Activated CD8-positive, alpha-beta T cell treated with anti-CD3 and anti-CD28 coated beads, Interleukin-2, amount 10 ng/mL, durations not matched to agents 7 days and 5 days (primary cell): Measurements from ENCODE around the gene DAAM1. TPM values are rescaled to one million over a fixed set of nuclear protein-coding genes. Genes with fewer than 3 reads are reported as not detected.

ENCODE experiments used
- ATAC-seq: fragments of 150-1000 bp; cut with Tn5 transposase; one replicate; pipeline ENCODE4 v1.10.0; 2021; ENCODE audit warnings: moderate library complexity
- CTCF ChIA-PET: fragments of 350-600 bp; sonication (Branson Sonifier 250); formaldehyde crosslinking; loops from one replicate; lab custom pipeline; 2021; ENCODE audit warnings: antibody characterized with exemption; lab: Charles Lee
- POLR2A ChIA-PET: fragments of 350-600 bp; sonication (Branson Sonifier 250); formaldehyde crosslinking; loops from one replicate; lab custom pipeline; 2021; ENCODE audit warnings: antibody characterized with exemption; lab: Charles Lee
- DNase-seq: peaks from one replicate; pipeline ENCODE4 v3.0.0-alpha.2; 2020
- H3K27ac Mint-ChIP-seq: one replicate; pipeline ENCODE4 v1.8.0; 2021; ENCODE audit warnings: mild to moderate bottlenecking, mixed read lengths
- H3K27me3 Mint-ChIP-seq: one replicate; pipeline ENCODE4 v1.8.0; 2021; ENCODE audit warnings: low read depth, mixed read lengths
- H3K36me3 Mint-ChIP-seq: one replicate; pipeline ENCODE4 v1.8.0; 2021; ENCODE audit warnings: low read depth, mixed read lengths
- H3K4me1 Mint-ChIP-seq: one replicate; pipeline ENCODE4 v1.8.0; 2021; ENCODE audit warnings: low read depth, mixed read lengths
- H3K4me3 Mint-ChIP-seq: one replicate; pipeline ENCODE4 v1.8.0; 2021; ENCODE audit warnings: mild to moderate bottlenecking, mixed read lengths
- H3K9me3 Mint-ChIP-seq: one replicate; pipeline ENCODE4 v1.8.0; 2022; ENCODE audit warnings: mixed read lengths; ENCODE audit not compliant: insufficient read depth
- total RNA-seq, 2 experiments: library from RNA; stranded (reverse); gene quantifications; one replicate each; pipeline ENCODE4 v1.2.3, GENCODE V29; 2021

Gene DAAM1
- total RNA-seq, 2 experiments from 2014 or later = 20.4 to 24.9 TPM

DNA sequence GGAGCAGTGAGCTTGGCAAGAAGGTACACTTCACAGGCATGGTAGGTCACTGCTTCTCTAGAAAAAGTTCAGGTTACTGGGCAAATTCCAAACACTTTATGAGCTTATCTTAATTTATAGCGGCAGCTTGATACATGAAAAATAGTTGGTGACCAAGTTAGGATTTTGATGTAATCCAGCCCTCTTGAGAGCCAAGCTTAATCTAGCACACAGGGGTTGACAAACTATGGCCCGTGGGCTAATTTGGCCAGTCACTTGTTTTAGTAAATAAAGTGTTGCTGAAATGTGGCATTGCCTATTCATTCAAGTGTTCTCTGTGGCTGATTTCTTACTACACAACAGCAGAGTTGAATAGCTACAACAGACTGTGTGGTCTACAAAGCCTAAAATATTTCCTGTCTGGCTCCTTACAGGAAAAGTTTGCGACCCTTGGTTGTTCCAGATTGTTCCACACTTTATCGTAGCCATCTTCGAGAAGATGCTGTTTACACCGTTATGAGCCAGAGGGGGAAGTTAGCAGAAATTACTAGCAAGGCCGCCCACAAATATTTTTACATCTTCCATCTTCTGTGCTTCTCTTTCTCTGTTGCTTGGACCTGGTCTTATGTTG is 120.9 kb downstream of the DAAM1 start:
- CTCF ChIA-PET = no interaction called here

DNA sequence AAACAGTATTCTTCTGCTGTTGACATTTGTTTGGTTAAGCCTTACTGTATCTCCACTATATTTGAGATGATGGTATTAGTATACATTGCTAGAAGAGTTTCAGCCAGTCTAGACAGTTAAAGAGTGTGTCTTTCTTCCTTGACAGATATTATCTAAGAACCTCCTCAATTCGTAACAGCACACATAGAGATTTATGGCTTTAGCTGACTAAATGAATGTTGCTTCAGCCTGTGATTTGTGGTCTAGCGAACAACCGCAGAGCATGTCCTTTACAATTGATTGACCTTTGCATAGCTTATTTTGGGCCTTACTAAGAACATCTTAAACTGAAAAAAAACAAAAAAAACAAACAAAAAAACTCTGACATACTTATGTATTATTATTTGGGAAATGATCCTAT is 122.2 kb downstream of the DAAM1 start:
- Mint-ChIP-seq H3K27me3 (no peaks in the 10 kb centered on the region), H3K36me3 (peaks cover 2% of the 10 kb centered on the region), H3K9me3 (no peaks in the 10 kb centered on the region), H3K27ac (no peak overlapping the region), H3K4me3 (no peak overlapping the region), H3K4me1 (peaks cover 11% of the 10 kb centered on the region)
- no peak for DNase-seq
- ChIA-PET CTCF (interaction anchor here (0.9 kb wide), 1 partner anchor 266 kb away, joined by 3 read pairs; the partner anchor contains the start of gene CCDC175), POLR2A (interaction anchor here (0.7 kb wide), 1 partner anchor 33 kb away, joined by 3 read pairs; no protein-coding TSS in a partner anchor)
- no peak for ATAC-seq

More for the DNA sequence above, 120.9 kb downstream of the DAAM1 start:
- no peaks in the 10 kb centered on the region for H3K27me3 Mint-ChIP-seq
- H3K4me1 Mint-ChIP-seq = peaks cover 11% of the 10 kb centered on the region
- DNase-seq = no peak
- POLR2A ChIA-PET = no interaction called here
- no peak overlapping the region for H3K27ac Mint-ChIP-seq
- no peaks in the 10 kb centered on the region for H3K9me3 Mint-ChIP-seq
- peaks cover 2% of the 10 kb centered on the region for H3K36me3 Mint-ChIP-seq
- ATAC-seq = no peak
- H3K4me3 Mint-ChIP-seq = no peak overlapping the region

DNA sequence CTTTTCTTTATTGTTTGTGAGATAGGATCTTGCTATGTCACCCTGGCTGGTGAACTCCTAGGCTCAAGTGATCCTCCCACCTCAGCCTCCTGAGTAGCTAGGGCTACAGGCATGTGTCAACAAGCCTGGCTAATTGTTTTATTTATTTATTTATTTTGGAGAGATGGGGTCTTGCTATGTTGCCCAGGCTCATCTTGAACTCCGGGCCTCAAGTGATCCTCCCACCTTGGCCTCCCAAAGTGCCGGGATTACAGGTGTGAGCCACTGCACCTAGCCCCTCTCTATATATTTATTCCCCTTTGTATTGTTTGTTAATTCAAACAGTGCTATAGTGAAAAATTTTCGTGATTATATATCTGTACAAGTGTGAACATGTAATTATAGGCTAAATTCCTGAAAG is 123.3 kb downstream of the DAAM1 start:
- H3K36me3 Mint-ChIP-seq = peaks cover 2% of the 10 kb centered on the region
- ChIA-PET CTCF (interaction anchor here (0.9 to 1.0 kb wide), 2 partner anchors 18 to 23 kb away, joined by 3 read pairs; no protein-coding TSS in a partner anchor), POLR2A (no interaction called here)
- H3K4me1 Mint-ChIP-seq = peaks cover 6% of the 10 kb centered on the region
- H3K27ac Mint-ChIP-seq = no peak overlapping the region
- no peak overlapping the region for H3K4me3 Mint-ChIP-seq
- no peaks in the 10 kb centered on the region for H3K9me3 Mint-ChIP-seq
- DNase-seq = no peak
- H3K27me3 Mint-ChIP-seq = no peaks in the 10 kb centered on the region
- ATAC-seq = no peak

DNA sequence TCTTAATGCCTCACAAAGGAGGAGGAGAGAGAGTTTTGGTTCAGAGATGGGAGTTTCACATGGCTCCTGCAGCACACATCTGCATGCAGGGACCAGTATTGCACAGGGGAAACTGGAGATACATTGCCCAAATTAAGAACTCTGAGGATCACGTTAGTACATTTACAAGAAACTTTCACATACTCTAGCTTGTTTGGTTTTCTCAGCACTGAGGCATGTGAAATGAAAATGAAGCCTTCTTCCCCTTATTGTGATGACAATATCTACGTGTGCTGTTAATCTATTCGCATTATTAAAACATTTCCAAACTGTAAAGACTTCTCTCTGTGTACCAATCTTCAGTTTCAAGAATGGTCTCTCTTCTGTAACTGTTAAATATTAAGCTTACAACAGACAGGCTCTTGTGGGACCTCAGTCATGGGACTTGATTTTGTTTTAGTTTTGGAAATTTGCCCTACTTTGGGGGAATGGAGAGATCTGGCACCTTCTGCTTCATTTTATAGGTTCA is 124.7 kb downstream of the DAAM1 start:
- no peak overlapping the region for H3K4me3 Mint-ChIP-seq
- ChIA-PET CTCF (no interaction called here), POLR2A (no interaction called here)
- H3K27ac Mint-ChIP-seq = no peak overlapping the region
- no peaks in the 10 kb centered on the region for H3K27me3 Mint-ChIP-seq
- H3K36me3 Mint-ChIP-seq = peaks cover 2% of the 10 kb centered on the region
- ATAC-seq (no peak), DNase-seq (no peak)
- H3K9me3 Mint-ChIP-seq = no peaks in the 10 kb centered on the region
- peaks cover 5% of the 10 kb centered on the region for H3K4me1 Mint-ChIP-seq

DNA sequence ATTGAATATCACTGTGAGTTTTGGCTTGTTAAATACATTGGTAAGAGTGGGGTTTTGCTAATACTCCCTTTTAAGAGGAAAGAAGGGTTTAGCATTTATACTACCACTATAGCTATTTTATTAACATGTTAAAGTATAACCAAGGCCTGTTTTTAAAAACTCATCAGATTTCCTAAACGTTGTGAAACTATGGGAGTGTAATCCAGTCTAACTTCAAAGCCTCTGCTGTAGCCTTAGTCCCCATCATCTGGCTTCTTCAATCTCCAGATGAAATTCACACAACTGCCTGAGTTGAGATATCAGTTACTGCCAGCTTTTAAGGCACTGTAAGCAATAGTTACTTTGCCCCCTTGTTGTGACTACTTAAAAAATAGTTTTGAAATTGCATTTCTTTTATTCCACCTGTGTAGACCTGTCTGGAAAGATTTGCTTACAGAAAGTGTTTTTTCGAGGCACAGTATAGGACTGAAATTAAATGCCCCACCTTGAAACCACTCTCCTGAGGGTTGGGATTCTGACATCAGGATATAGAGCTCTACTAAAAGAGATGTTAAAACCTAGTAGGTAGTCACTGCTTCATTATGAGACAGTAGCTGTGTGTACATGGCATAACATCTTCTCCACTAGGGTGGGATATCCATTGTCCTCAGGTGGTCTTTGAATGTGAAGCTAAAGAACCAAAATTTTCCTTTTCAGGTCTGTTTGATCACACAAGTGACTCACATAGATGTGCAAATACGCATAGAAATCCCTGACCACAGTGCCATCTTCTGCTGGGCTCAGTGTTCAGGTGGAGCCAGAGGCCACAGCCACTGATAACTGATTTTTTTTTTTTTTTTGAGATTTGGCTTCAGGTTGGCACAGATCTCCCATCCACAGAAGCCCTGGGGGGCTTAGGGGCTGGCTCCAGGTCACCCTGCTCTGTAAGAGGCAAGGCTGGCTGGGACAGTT is 125.5 kb downstream of the DAAM1 start:
- POLR2A ChIA-PET = no interaction called here
- ATAC-seq (no peak), DNase-seq (no peak)
- Mint-ChIP-seq H3K9me3 (no peaks in the 10 kb centered on the region), H3K27ac (no peak overlapping the region), H3K4me1 (peaks cover 5% of the 10 kb centered on the region), H3K27me3 (no peaks in the 10 kb centered on the region), H3K36me3 (peaks cover 2% of the 10 kb centered on the region), H3K4me3 (no peak overlapping the region)
- CTCF ChIA-PET = no interaction called here

DNA sequence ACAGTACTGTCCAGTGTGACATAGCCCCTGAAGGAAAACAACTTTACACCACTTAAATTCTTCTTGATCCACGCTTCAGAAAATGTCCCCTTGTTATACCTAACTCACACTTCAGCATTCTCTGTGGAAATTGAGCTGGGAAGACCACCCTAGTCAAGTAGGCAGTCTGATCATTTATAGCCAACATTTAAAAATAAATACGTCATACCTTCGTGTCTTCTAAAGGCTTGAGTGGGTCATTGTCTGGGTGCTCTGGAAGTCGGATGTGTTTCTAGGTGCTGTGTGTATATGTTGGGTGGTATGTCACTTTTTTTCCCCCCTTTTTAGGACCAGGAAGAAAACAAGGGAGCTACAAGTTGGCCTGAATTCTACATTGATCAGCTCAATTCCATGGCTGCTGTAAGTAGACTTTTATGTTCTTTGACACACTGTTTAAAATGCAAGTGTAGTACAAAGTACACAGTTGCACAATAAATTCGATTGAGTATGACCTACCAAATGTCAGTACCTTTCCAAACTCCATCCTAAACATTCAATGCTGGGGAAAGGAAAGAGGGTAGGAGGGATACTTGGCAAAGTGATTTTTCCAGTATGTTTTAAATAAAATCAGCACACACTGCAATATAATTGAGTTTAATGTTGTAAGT is 126.6 kb downstream of the DAAM1 start:
- Mint-ChIP-seq H3K4me3 (no peak overlapping the region), H3K27ac (no peak overlapping the region), H3K4me1 (peaks cover 5% of the 10 kb centered on the region), H3K9me3 (no peaks in the 10 kb centered on the region), H3K36me3 (no peaks in the 10 kb centered on the region), H3K27me3 (no peaks in the 10 kb centered on the region)
- DNase-seq (no peak), ATAC-seq (no peak)
- ChIA-PET POLR2A (no interaction called here), CTCF (interaction anchor here (1.8 to 1.9 kb wide), 2 partner anchors 9 to 13 kb away, joined by 4 to 6 read pairs; no protein-coding TSS in a partner anchor)

DNA sequence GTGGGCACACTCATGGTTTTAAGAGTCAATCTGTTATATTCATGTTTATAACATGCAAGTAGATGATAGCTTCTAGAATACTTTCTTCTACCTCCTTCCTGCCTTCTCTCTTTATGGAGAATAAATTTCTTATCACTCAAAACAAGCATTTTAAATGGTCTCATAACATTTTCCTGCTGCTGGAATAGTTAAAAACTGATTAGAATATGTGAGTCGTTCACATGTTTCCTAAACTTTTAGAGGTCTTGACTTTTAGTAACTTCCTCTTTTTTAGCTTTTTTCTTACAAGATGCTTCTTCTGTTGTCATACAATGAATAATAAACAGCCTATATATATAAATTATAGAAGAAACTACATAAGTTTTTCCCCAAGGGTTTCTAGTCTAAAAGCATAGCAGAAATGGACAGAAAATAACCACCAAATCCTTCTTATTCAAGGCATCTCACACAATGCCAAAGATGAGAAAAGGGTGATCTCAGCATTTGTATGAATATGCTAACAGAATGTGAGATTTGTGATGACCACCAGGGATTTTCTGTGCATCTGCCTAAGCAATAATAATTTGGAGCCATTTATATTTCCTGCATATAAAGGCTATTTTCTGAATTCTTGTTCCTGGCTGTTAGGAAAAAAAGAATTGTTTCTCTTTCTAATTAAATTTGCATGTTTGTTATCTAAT is 127.8 kb downstream of the DAAM1 start:
- DNase-seq = no peak
- no peaks in the 10 kb centered on the region for H3K27me3 Mint-ChIP-seq
- ChIA-PET CTCF (interaction anchor here (0.5 to 1.9 kb wide), 5 partner anchors 10 to 128 kb away, joined by 3 to 6 read pairs (median 3); no protein-coding TSS in a partner anchor), POLR2A (no interaction called here)
- no peak for ATAC-seq
- no peaks in the 10 kb centered on the region for H3K36me3 Mint-ChIP-seq
- H3K4me3 Mint-ChIP-seq = no peak overlapping the region
- no peak overlapping the region for H3K27ac Mint-ChIP-seq
- H3K4me1 Mint-ChIP-seq = peaks cover 11% of the 10 kb centered on the region
- no peaks in the 10 kb centered on the region for H3K9me3 Mint-ChIP-seq

DNA sequence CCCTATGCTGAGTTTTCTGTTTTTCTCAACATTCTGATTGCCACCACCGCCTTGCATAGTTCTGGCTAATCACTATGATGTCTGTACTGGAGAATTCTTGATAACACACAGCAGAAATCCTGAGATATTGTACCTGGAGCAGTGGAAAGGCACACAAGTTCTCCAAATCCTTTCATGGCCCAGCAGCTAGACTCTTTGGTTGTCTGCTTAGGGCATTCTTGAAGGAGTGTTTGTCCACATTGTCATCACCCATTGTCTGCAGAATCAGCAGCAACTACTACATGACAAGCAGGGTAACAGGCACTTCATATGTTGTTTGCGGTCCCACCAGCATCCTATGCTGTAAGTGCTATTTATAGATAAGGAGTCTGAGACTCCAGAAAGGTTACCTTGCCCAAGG is 128.9 kb downstream of the DAAM1 start:
- Mint-ChIP-seq H3K27ac (no peak overlapping the region), H3K27me3 (no peaks in the 10 kb centered on the region), H3K9me3 (no peaks in the 10 kb centered on the region), H3K36me3 (no peaks in the 10 kb centered on the region), H3K4me3 (no peak overlapping the region), H3K4me1 (peaks cover 17% of the 10 kb centered on the region)
- CTCF ChIA-PET = interaction anchor here (0.8 kb wide), 1 partner anchor 127 kb away, joined by 3 read pairs; no protein-coding TSS in a partner anchor
- ATAC-seq (no peak), DNase-seq (no peak)
- POLR2A ChIA-PET = no interaction called here

DNA sequence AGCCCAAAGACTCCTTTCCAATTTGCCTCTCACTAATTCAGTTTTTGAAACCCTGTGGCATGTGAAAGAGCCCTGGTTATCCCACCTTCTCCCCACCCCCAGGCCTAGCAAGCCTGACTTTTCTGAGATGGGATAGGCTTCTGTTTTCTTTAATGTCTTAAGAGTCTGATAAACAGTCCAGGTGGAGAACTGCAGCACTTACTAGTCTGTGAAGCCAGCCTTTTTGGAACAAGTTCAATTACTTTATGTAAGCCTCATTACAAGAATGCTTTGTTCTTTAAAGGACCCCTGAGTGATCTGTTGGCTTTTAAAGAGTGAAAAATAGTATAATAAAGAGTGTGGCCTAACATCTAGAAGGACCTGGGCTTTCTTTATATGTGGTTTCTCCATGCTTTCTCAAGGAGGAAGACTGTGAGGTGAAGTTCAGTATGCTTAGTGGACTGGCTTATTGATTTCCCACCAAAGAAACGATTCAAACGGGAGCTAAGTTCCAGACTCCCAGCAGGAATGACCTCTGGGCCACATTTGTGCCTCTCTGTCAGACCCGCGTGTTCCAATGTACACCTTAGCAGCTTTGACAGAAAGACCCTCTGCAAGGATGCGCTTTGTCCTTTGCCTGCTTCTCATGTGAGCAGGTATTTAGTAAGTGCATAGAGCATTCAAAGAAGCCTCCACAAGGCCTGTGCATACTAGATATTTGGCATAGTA is 129.5 kb downstream of the DAAM1 start:
- CTCF ChIA-PET = no interaction called here
- Mint-ChIP-seq H3K4me3 (no peak overlapping the region), H3K27ac (no peak overlapping the region), H3K36me3 (no peaks in the 10 kb centered on the region), H3K27me3 (no peaks in the 10 kb centered on the region), H3K4me1 (peaks cover 17% of the 10 kb centered on the region), H3K9me3 (no peaks in the 10 kb centered on the region)
- ATAC-seq (no peak), DNase-seq (no peak)
- POLR2A ChIA-PET = no interaction called here

DNA sequence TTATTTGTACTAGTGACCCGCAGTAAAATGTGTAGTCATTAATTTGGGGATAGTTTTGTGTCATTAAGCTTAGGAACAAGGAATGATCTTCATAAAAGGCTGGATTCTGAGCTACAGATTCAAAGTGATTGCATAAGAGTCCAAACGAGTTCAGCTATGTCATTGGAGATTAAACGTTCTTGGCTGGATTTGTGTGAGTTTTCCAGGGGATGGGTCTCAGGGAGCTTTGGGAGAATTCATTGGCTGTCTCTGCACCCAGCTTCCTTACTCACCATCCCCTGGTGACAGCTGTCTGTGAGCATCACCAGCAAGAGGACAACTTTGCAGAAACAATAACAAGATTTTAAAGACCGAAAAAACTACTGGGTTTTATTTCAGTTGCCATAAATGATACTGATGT is 130.4 kb downstream of the DAAM1 start:
- no peak for ATAC-seq
- DNase-seq = no peak
- Mint-ChIP-seq H3K27ac (no peak overlapping the region), H3K27me3 (no peaks in the 10 kb centered on the region), H3K4me1 (peaks cover 17% of the 10 kb centered on the region), H3K9me3 (no peaks in the 10 kb centered on the region), H3K4me3 (no peak overlapping the region), H3K36me3 (peaks cover 2% of the 10 kb centered on the region)
- CTCF ChIA-PET = interaction anchor here (1.0 to 1.3 kb wide), 2 partner anchors 11 to 125 kb away, joined by 4 to 5 read pairs; no protein-coding TSS in a partner anchor
- POLR2A ChIA-PET = no interaction called here
